Measurements from ENCODE around the gene NUDT16. TPM values are rescaled to one million over a fixed set of nuclear protein-coding genes. Genes with fewer than 3 reads are reported as not detected.

The NUDT16 gene
- total and polyA plus RNA-seq, 2 donors (not counting 3 experiments of a cell fraction or from before 2014, with no cell fraction given), result 13.2 to 28.5 TPM

DNA sequence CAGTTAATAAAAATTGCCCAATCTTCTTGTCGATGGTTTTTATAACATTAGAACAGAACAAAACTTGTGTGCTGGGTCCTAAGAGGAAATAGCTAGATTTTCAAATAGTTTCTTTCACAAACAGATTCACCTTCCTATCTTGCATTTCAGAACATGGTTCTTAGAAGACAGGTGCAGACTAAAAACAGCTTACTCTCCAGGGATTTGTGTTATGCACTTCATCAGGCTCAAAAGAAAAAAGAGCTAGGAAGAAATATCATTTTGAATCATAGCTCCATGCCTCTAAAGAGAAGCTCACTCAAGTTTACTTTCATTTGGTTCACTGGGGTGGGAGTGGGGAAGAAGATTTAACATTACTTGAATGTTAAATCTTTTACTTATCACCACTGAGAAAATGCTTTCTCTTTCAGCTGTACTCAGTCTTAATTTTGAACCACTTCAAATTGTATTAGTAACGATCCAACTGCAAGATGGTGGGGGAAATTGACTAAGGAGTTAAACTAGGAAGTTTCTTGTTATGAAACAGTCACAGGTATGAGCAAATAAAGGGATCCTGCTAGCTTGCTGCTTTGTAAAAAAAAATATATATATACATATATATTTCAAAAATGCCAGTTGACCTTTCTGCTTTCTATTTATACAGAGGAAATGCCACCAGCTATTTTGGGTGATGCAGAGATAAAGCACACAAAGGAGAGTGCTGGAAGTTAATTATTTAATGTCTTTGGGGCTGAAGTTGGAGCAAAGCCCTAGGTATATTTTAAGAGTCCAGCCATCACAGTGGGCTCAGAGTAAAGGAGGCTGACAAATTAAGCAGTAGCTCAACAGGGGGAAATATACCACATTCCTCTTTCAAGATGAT, 28.3 kb upstream of the NUDT16 start:
- Histone ChIP-seq H3K79me2 (ENCODE audit: control insufficient read depth, insufficient read depth, low read length) (no peaks in the 10 kb centered on the region), H3K4me2 (ENCODE audit: insufficient read depth, low read length) (peak overlapping the region; percentile 37), H3K4me3 (replicated peaks in 1 of 3; ENCODE audit: insufficient read depth in 1 of 3, low read depth in 1 of 3, low read length in 3 of 3) (peak overlapping the region in 1 of 3 experiments; percentile 44), H3K9ac (replicated peaks; ENCODE audit: extremely low read depth, insufficient read depth, low read length) (peak overlapping the region; percentile 25), H3K36me3 (ENCODE audit: control insufficient read depth in 2 of 2, extremely low read depth in 1 of 2, insufficient read depth in 2 of 2, low read length in 2 of 2) (no peaks in the 10 kb centered on the region), H2AFZ (ENCODE audit: low read depth, low read length) (peak overlapping the region; percentile 5), H3K27me3 (ENCODE audit: control insufficient read depth in 2 of 2, insufficient read depth in 2 of 2, low read length in 2 of 2) (no peaks in the 10 kb centered on the region), H3K27ac (ENCODE audit: insufficient read depth, low read depth, low read length) (peak overlapping the region; percentile 80), H3K9me3 (replicated peaks; ENCODE audit: control insufficient read depth, insufficient read depth, low read length) (no peaks in the 10 kb centered on the region), H4K20me1 (replicated peaks; ENCODE audit: control insufficient read depth, extremely low read depth, insufficient read depth, low read length) (no peaks in the 10 kb centered on the region), H3K4me1 (ENCODE audit: control insufficient read depth, extremely low read depth, insufficient read depth, low read length) (peaks cover 44% of the 10 kb centered on the region), H3K9me1 (replicated peaks; ENCODE audit: control insufficient read depth, extremely low read depth, insufficient read depth, low read length) (no peaks in the 10 kb centered on the region)
- CTCF ChIA-PET, result interaction anchor here (0.9 to 1.2 kb wide), 3 partner anchors 11 to 13 kb away, joined by 3 to 4 read pairs (median 3); no protein-coding TSS in a partner anchor
- intact Hi-C loops (cut with micrococcal nuclease), result no loop called here
- no TSS peak for BruUV-seq (replicated peaks)
- dilution Hi-C loops (cut with MboI; ENCODE audit: extremely low pct_ligation_motif_present, low sequenced_read_pairs), result no loop called here
- TF ChIP-seq GATA2 (IDR thresholded peaks at IDR 0.05; ENCODE audit: insufficient read depth, insufficient read length, low read depth, low read length) (no peak), FOS (IDR thresholded peaks at IDR 0.05; ENCODE audit: borderline replicate concordance, insufficient read depth, low read length) (no peak), POLR2A (IDR thresholded peaks at IDR 0.05; ENCODE audit: low read depth, low read length) (no peak), EZH2 (IDR thresholded peaks at IDR 0.05; ENCODE audit: borderline replicate concordance, low read depth, low read length, severe bottlenecking) (no peak), MAX (IDR thresholded peaks at IDR 0.05; ENCODE audit: insufficient read depth, insufficient read length) (no peak), CTCF (IDR thresholded peaks at IDR 0.05; ENCODE audit: extremely low read depth in 1 of 2, insufficient read depth in 1 of 2, low read depth in 1 of 2, low read length in 2 of 2) (no peak), POLR2AphosphoS5 (IDR thresholded peaks at IDR 0.05; ENCODE audit: insufficient read depth, low read depth, low read length) (no peak), JUN (IDR thresholded peaks at IDR 0.05; ENCODE audit: borderline replicate concordance, insufficient read depth, insufficient read length, low read depth) (no peak), MYC (IDR thresholded peaks at IDR 0.05; ENCODE audit: low read depth, low read length) (no peak)
- DNase-seq (ENCODE audit: low read depth, low spot score), result no peak
- FAIRE-seq, result no peak
- POLR2A ChIA-PET, result interaction anchor here (0.6 to 1.0 kb wide), 2 partner anchors 26 to 91 kb away, joined by 3 to 4 read pairs; no protein-coding TSS in a partner anchor
